Large intestine (tissue), 3 donors: Measurements from ENCODE around the gene TERT. TPM values are rescaled to one million over a fixed set of nuclear protein-coding genes. Genes with fewer than 3 reads are reported as not detected.
A peak's percentile ranks its signal among the peaks of the same experiment; 100 is the strongest.

Experiments used
- DNase-seq, 2 donors: peaks; one replicate each; pipeline versions ENCODE4 v3.0.0 to v3.0.0-alpha.2; 2013
- H3K27ac ChIP-seq: one replicate; pipeline ENCODE4 v1.5.1; 2013; ENCODE audit warnings: low read length
- H3K27me3 ChIP-seq: 2 replicates; pipeline ENCODE4 v1.6.1; 2013; ENCODE audit warnings: low read length; ENCODE audit not compliant: control insufficient read depth, insufficient read depth
- H3K36me3 ChIP-seq: 2 replicates; pipeline ENCODE4 v1.6.1; 2013; ENCODE audit warnings: low read length; ENCODE audit not compliant: control insufficient read depth, insufficient read depth
- H3K4me1 ChIP-seq: one replicate; pipeline ENCODE4 v1.6.1; 2013; ENCODE audit warnings: low read length; ENCODE audit not compliant: control insufficient read depth, insufficient read depth
- H3K4me3 ChIP-seq: one replicate; pipeline ENCODE4 v1.5.1; 2013; ENCODE audit warnings: low read length
- H3K9me3 ChIP-seq: one replicate; pipeline ENCODE4 v1.6.1; 2013; ENCODE audit warnings: mild to moderate bottlenecking, low read depth, low read length, moderate library complexity; ENCODE audit not compliant: control insufficient read depth
- WGBS: methylation state at CpG from one replicate; pipeline ENCODE4 v1.1.5; 2013; ENCODE audit warnings: low lambda C conversion rate; ENCODE audit not compliant: insufficient coverage; 5-methylcytosine and 5-hydroxymethylcytosine counted together
- polyA plus RNA-seq: library from polyadenylated mRNA; unstranded; fragments of 120-200 nt; gene quantifications from one replicate; pipeline ENCODE4 v1.2.1, GENCODE V29; 2013

Gene TERT
- polyA plus RNA-seq, 1 donor, result 4.0 TPM

DNA sequence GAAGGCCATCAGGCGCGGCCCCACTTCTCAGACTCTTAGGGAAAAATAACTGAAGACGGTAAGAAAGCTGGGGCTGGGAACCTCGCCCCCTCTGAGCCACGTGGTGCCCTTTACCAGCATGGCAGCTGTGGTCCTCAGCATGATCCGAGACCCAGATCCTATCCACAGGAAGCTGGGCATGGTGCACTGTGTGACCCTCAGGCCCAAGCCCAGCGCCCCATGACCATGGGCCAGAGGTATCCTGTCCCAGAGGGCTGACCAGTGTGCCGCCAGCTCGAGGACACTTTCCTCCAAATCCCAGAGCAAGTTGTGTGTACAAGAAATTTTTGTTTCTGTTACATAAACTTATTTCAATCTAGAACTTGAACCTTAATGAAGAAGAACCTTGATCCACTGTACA is 28.1 kb downstream of the TERT start:
- Histone ChIP-seq H3K36me3 (no peaks in the 10 kb centered on the region), H3K4me1 (no peaks in the 10 kb centered on the region), H3K4me3 (no peak overlapping the region), H3K27ac (no peak overlapping the region), H3K27me3 (no peaks in the 10 kb centered on the region), H3K9me3 (peaks cover 15% of the 10 kb centered on the region)
- WGBS, result no CpG with 5 or more reads among the region's 9 CpGs
- DNase-seq, result no peak

DNA sequence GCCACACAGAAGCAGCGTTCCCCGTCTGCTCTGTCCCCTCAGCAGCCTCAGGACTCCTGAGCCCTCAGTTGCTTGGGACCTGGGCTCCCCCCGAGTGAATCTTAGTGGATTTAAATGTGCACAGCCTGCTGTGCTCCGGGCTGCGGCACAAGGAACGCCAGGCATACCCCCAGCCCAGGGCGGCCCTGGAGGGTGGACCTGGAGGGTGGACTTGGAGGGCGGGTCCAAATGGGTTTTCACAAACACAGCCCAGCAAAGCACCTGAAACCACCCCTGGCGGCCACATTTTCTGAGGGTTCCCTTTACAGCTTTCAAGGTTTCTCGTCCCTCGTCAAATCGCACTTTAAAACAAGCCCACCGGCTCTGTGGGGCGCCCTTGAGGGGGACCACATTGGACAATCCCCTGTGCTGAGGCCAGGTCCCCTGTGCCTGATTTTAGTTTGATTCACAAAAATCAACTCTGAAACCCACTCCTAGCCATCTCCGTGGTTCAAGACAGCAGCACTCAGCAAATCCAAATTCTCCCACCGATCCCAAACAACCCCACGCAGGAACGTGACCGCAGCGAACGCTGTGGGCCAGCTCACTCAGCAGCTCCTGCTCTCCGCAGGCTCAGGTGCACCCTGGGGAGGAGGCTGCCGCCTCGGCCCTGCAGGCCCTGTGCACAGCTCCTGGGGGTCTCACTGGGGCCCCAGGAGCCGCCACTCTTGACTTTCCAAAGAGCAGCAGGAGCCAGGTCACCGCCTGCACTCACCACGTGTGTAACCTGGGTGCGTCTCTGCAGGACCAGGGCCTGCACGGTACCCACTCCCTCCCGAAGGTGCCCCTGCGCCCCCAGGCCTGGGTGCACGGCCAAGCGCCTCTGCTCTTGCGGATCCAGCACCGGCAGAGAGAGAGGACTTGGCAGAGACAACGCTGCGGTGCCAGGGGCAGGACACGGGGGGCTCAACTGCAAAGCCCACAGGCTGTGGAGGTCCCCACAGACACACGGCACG is 29.1 kb downstream of the TERT start:
- no peaks in the 10 kb centered on the region for H3K36me3 ChIP-seq
- H3K27ac ChIP-seq, result no peak overlapping the region
- peaks cover 19% of the 10 kb centered on the region for H3K9me3 ChIP-seq
- no peaks in the 10 kb centered on the region for H3K27me3 ChIP-seq
- H3K4me1 ChIP-seq, result no peaks in the 10 kb centered on the region
- no CpG with 5 or more reads among the region's 40 CpGs for WGBS
- H3K4me3 ChIP-seq, result no peak overlapping the region
- no peak for DNase-seq

- Histone ChIP-seq H3K4me3 (no peak overlapping the region), H3K4me1 (no peaks in the 10 kb centered on the region), H3K9me3 (peaks cover 19% of the 10 kb centered on the region), H3K27me3 (no peaks in the 10 kb centered on the region), H3K36me3 (no peaks in the 10 kb centered on the region), H3K27ac (no peak overlapping the region)
- no CpG with 5 or more reads among the region's 15 CpGs for WGBS
- DNase-seq, result no peak
These were observed 29.8 kb downstream of the TERT start for GRCh38 chr5:1265026-1265425.

- Histone ChIP-seq H3K4me3 (no peak overlapping the region), H3K27ac (no peak overlapping the region), H3K27me3 (no peaks in the 10 kb centered on the region), H3K4me1 (no peaks in the 10 kb centered on the region), H3K36me3 (no peaks in the 10 kb centered on the region), H3K9me3 (peaks cover 19% of the 10 kb centered on the region)
- no CpG with 5 or more reads among the region's 18 CpGs for WGBS
- DNase-seq, result no peak
These were observed 30.7 kb downstream of the TERT start for GRCh38 chr5:1264211-1264610.

GRCh38 chr5:1262381-1262780 is 32.5 kb downstream of the TERT start:
- WGBS, result no CpG with 5 or more reads among the region's 1 CpG
- H3K9me3 ChIP-seq, result peaks cover 19% of the 10 kb centered on the region
- H3K27ac ChIP-seq, result no peak overlapping the region
- no peak overlapping the region for H3K4me3 ChIP-seq
- H3K4me1 ChIP-seq, result no peaks in the 10 kb centered on the region
- DNase-seq, result peak in 1 of 2 donors; percentile 15
- H3K27me3 ChIP-seq, result no peaks in the 10 kb centered on the region
- H3K36me3 ChIP-seq, result no peaks in the 10 kb centered on the region

- WGBS, result no CpG with 5 or more reads among the region's 10 CpGs
- no peaks in the 10 kb centered on the region for H3K27me3 ChIP-seq
- H3K9me3 ChIP-seq, result peaks cover 19% of the 10 kb centered on the region
- H3K4me3 ChIP-seq, result no peak overlapping the region
- no peak overlapping the region for H3K27ac ChIP-seq
- no peaks in the 10 kb centered on the region for H3K36me3 ChIP-seq
- no peak for DNase-seq
- no peaks in the 10 kb centered on the region for H3K4me1 ChIP-seq
These were observed 33.2 kb downstream of the TERT start for GRCh38 chr5:1261643-1262042.

DNA sequence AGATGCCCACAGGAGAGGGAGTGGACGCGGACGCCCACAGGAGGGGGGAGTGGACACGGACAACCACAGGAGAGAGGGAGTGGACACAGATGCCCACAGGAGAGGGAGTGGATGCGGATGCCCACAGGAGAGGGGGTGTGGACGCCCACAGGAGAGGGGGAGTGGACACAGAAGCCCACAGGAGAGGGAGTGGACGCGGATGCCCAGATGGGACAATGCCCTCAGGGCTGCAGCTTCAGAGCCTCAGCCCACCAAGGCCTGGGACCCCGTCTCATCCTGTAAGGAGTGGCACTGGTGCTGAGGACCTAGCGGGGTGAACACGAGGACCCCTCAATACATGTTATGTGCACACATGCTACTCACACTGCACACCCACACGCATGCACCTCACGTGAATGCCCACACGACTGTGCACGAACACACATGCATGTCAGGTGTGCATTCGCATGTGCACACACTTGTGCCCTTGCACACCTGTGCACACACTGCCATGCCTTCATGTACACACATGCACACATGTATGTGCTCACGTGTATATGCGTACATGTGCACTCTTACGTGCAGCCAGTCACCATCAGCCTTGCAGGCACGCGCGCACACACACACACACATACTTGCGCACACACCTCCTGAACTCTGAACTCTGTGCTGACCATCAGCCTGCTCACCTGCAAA is 34.9 kb downstream of the TERT start:
- Histone ChIP-seq H3K4me1 (no peaks in the 10 kb centered on the region), H3K27me3 (no peaks in the 10 kb centered on the region), H3K9me3 (peaks cover 19% of the 10 kb centered on the region), H3K27ac (no peak overlapping the region), H3K36me3 (no peaks in the 10 kb centered on the region), H3K4me3 (no peak overlapping the region)
- WGBS, result no CpG with 5 or more reads among the region's 23 CpGs
- no peak for DNase-seq

DNA sequence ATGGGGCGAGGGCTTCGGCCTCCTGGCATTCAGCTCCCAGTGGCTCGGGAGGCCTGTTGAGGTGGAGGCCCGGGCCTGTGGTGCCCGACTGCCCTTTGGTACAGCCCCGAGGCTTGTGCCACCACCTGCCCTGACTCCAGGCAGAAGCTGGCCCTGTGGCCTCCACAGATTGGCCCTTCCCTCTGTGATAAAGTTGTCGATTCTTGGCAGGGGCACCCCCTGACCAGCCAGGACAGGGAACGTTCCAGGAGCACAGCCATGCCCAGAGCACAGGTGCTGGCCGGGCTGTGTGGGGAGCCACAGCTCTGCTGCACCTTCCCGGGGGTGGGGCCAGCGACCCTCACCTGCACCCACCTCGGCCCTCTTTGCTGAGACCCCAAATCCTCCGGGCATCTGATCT is 37.0 kb downstream of the TERT start:
- H3K4me1 ChIP-seq, result peaks cover 4% of the 10 kb centered on the region
- DNase-seq, result no peak
- no peaks in the 10 kb centered on the region for H3K36me3 ChIP-seq
- H3K4me3 ChIP-seq, result no peak overlapping the region
- WGBS, result no CpG with 5 or more reads among the region's 13 CpGs
- H3K27ac ChIP-seq, result no peak overlapping the region
- peaks cover 16% of the 10 kb centered on the region for H3K9me3 ChIP-seq
- H3K27me3 ChIP-seq, result no peaks in the 10 kb centered on the region

- no peaks in the 10 kb centered on the region for H3K27me3 ChIP-seq
- no CpG with 5 or more reads among the region's 17 CpGs for WGBS
- no peaks in the 10 kb centered on the region for H3K36me3 ChIP-seq
- H3K4me3 ChIP-seq, result no peak overlapping the region
- peaks cover 5% of the 10 kb centered on the region for H3K4me1 ChIP-seq
- no peak for DNase-seq
- no peak overlapping the region for H3K27ac ChIP-seq
- peaks cover 11% of the 10 kb centered on the region for H3K9me3 ChIP-seq
These were observed 37.5 kb downstream of the TERT start for GRCh38 chr5:1257363-1257762.

DNA sequence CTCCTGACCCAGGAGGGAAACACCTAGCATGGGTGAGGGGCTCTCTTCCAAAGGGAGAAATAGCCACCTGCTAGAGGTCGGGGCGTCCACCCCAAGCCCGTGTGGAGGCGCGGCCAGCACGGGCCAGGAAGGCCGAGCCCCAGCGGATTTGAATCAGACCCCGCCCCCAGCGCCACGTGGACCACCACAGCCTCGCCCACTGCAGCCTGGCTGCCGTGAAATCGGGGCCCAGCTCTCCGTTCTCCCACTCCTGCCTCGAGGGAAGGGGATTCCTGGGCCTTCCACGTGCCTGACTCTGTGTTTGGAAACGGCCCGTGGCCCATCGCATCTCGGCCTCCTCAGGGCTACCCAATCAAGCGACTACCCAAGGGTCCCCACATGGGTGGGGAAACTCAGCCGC is 38.1 kb downstream of the TERT start:
- Histone ChIP-seq H3K36me3 (no peaks in the 10 kb centered on the region), H3K4me3 (no peak overlapping the region), H3K4me1 (peaks cover 9% of the 10 kb centered on the region), H3K27me3 (no peaks in the 10 kb centered on the region), H3K27ac (no peak overlapping the region), H3K9me3 (peaks cover 9% of the 10 kb centered on the region)
- DNase-seq, result no peak
- WGBS, result no CpG with 5 or more reads among the region's 23 CpGs
